Caco-2 (cell line): ENCODE measurements around the gene MAP7D1. TPM values are rescaled to one million over a fixed set of nuclear protein-coding genes. Genes with fewer than 3 reads are reported as not detected.

Experiments
- BruUV-seq: library from RNA; stranded (reverse); fragments of 400-500 nt; replicated peaks from 2 replicates; lab custom pipeline; 2021; lab: Mats Ljungman, UMichigan
- CTCF ChIA-PET: fragments of 300-600 bp; sonication (Branson Sonifier 250); formaldehyde crosslinking; loops from one replicate; lab custom pipeline; 2022; ENCODE audit warnings: antibody characterized with exemption; lab: Charles Lee
- POLR2A ChIA-PET: fragments of 300-600 bp; sonication (Branson Sonifier 250); formaldehyde crosslinking; loops from one replicate; lab custom pipeline; 2022; ENCODE audit warnings: antibody characterized with exemption; lab: Charles Lee
- DNase-seq, 2 experiments: peaks; one replicate each; pipeline versions ENCODE4 v3.0.0 to v3.0.0-alpha.2; 2020 to 2022
- H3K27me3 ChIP-seq: replicated peaks from 2 replicates; pipeline ENCODE4 v1.6.0; 2011; ENCODE audit warnings: low read length; ENCODE audit not compliant: control insufficient read depth, insufficient read depth
- H3K36me3 ChIP-seq: 2 replicates; pipeline ENCODE4 v1.5.1; 2011; ENCODE audit warnings: low read length; ENCODE audit not compliant: control insufficient read depth, insufficient read depth
- H3K4me1 ChIP-seq: fragments of 250-450 bp; sonication (Bioruptor Pico); 2 replicates; pipeline ENCODE4 v1.5.1; 2020; ENCODE audit warnings: mild to moderate bottlenecking
- H3K4me3 ChIP-seq: 2 replicates; pipeline ENCODE4 v1.5.1; 2011; ENCODE audit warnings: low read depth, mild to moderate bottlenecking, control low read depth, low read length
- H3K9me3 ChIP-seq: fragments of 250-450 bp; sonication (Bioruptor Pico); 2 replicates; pipeline ENCODE4 v1.5.1; 2020; ENCODE audit warnings: mild to moderate bottlenecking, moderate library complexity
- H3K27ac Mint-ChIP-seq: one replicate; pipeline ENCODE4 v1.8.0; 2022; ENCODE audit warnings: mixed read lengths; ENCODE audit not compliant: unreplicated experiment
- H3K27me3 Mint-ChIP-seq: one replicate; pipeline ENCODE4 v1.8.0; 2022; ENCODE audit warnings: mixed read lengths; ENCODE audit not compliant: insufficient read depth, unreplicated experiment
- H3K36me3 Mint-ChIP-seq: one replicate; pipeline ENCODE4 v1.8.0; 2022; ENCODE audit warnings: mild to moderate bottlenecking, mixed read lengths; ENCODE audit not compliant: insufficient read depth, unreplicated experiment
- H3K4me1 Mint-ChIP-seq: one replicate; pipeline ENCODE4 v1.8.0; 2022; ENCODE audit warnings: low read depth, mixed read lengths; ENCODE audit not compliant: unreplicated experiment
- H3K4me3 Mint-ChIP-seq: one replicate; pipeline ENCODE4 v1.8.0; 2022; ENCODE audit warnings: mild to moderate bottlenecking, moderate library complexity, mixed read lengths; ENCODE audit not compliant: unreplicated experiment
- H3K9me3 Mint-ChIP-seq: one replicate; pipeline ENCODE4 v1.8.0; 2022; ENCODE audit warnings: mixed read lengths; ENCODE audit not compliant: unreplicated experiment
- intact Hi-C: fragments of 100-400 bp; cut with micrococcal nuclease; formaldehyde crosslinking; loops from one replicate; pipeline ENCODE4 v1.10.0; 2022; ENCODE audit not compliant: unreplicated experiment
- total RNA-seq: library from RNA; stranded (reverse); gene quantifications from 2 replicates; pipeline ENCODE4 v1.2.3, GENCODE V29; 2022
- TF ChIP-seq, protein P1 (sequence below), 2 experiments: fragments of 200-600 bp in 1 of 2; IDR thresholded peaks; 1 replicate in 1 of 2; 2 replicates in 1 of 2; pipeline versions ENCODE4 v1.5.1 to v1.8.0; 2011 to 2022; ENCODE audit warnings: antibody characterized with exemption in 1 of 2, control low read depth in 1 of 2, inconsistent platforms in 1 of 2, low read depth in 1 of 2, low read length in 1 of 2, mild to moderate bottlenecking in 1 of 2, moderate library complexity in 1 of 2; ENCODE audit not compliant: insufficient read depth in 1 of 2, severe bottlenecking in 1 of 2, unreplicated experiment in 1 of 2

MAP7D1 gene
- total RNA-seq, 1 experiment from 2014 or later, result 37.7 TPM

DNA sequence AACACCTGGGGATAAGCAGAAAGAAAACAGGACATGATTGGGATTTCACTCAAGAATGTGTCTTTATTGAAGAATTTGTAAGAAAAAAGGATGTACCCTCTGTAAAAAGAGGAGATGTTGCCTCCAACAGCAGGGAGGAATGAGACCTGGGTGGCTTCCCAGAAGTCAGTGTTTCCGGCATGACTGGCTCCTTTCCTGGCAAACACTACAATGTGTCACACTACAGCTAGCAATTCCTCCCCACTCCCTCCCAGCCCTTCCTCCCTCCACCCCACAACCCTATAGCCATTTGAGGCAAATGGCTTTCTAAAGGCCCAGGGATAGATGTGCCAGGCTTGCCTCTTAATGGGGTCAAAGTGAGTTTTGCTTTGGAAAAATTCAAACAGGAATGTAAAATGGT is 19.4 kb upstream of the MAP7D1 start:
- no TSS peak for BruUV-seq
- Histone ChIP-seq H3K4me3 (no peak overlapping the region), H3K9me3 (no peaks in the 10 kb centered on the region), H3K4me1 (no peaks in the 10 kb centered on the region), H3K27me3 (no peaks in the 10 kb centered on the region), H3K36me3 (no peaks in the 10 kb centered on the region)
- CTCF ChIA-PET, result no interaction called here
- Mint-ChIP-seq H3K36me3 (peaks cover 14% of the 10 kb centered on the region), H3K27me3 (no peaks in the 10 kb centered on the region), H3K4me3 (no peak overlapping the region), H3K27ac (no peak overlapping the region), H3K4me1 (no peaks in the 10 kb centered on the region), H3K9me3 (no peaks in the 10 kb centered on the region)
- intact Hi-C loops, result no loop called here
- POLR2A ChIA-PET, result interaction anchor here (0.6 kb wide), 1 partner anchor 25 kb away, joined by 5 read pairs; no protein-coding TSS in a partner anchor
- TF ChIP-seq, protein P1, sequence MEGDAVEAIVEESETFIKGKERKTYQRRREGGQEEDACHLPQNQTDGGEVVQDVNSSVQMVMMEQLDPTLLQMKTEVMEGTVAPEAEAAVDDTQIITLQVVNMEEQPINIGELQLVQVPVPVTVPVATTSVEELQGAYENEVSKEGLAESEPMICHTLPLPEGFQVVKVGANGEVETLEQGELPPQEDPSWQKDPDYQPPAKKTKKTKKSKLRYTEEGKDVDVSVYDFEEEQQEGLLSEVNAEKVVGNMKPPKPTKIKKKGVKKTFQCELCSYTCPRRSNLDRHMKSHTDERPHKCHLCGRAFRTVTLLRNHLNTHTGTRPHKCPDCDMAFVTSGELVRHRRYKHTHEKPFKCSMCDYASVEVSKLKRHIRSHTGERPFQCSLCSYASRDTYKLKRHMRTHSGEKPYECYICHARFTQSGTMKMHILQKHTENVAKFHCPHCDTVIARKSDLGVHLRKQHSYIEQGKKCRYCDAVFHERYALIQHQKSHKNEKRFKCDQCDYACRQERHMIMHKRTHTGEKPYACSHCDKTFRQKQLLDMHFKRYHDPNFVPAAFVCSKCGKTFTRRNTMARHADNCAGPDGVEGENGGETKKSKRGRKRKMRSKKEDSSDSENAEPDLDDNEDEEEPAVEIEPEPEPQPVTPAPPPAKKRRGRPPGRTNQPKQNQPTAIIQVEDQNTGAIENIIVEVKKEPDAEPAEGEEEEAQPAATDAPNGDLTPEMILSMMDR (IDR thresholded peaks at IDR 0.05; ENCODE audit: insufficient read depth in 1 of 2, low read depth in 1 of 2, low read length in 1 of 2, severe bottlenecking in 1 of 2, unreplicated experiment in 1 of 2), result no peak
- no peak for DNase-seq

DNA sequence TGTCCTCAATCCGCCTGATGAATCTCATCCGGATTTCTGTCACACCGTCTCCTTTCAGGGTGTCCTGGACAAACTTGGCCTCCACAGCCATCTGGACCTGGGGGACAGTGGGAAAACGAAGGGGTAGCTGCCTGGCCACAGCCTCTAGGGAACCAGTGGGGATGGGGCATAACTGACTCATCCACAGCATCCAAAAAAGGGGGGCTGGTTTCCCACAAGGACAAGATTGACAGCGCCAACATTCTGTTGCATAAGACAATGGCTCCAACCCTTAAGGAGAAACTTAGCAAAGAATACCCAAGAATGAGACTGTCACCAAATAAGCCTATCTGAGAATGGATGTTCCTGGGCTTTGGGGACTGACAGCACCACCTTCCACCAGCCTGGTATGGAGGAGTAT is 18.7 kb upstream of the MAP7D1 start:
- H3K4me3 ChIP-seq, result no peak overlapping the region
- Mint-ChIP-seq H3K4me3 (no peak overlapping the region), H3K27ac (no peak overlapping the region), H3K9me3 (no peaks in the 10 kb centered on the region), H3K36me3 (peaks cover 14% of the 10 kb centered on the region), H3K27me3 (no peaks in the 10 kb centered on the region), H3K4me1 (no peaks in the 10 kb centered on the region)
- intact Hi-C loops, result no loop called here
- H3K4me1 ChIP-seq, result no peaks in the 10 kb centered on the region
- ChIA-PET CTCF (no interaction called here), POLR2A (no interaction called here)
- no TSS peak for BruUV-seq
- TF ChIP-seq, protein P1 (IDR thresholded peaks at IDR 0.05; ENCODE audit: insufficient read depth in 1 of 2, low read depth in 1 of 2, low read length in 1 of 2, severe bottlenecking in 1 of 2, unreplicated experiment in 1 of 2), result no peak
- no peaks in the 10 kb centered on the region for H3K27me3 ChIP-seq
- no peaks in the 10 kb centered on the region for H3K9me3 ChIP-seq
- no peak for DNase-seq
- H3K36me3 ChIP-seq, result no peaks in the 10 kb centered on the region

DNA sequence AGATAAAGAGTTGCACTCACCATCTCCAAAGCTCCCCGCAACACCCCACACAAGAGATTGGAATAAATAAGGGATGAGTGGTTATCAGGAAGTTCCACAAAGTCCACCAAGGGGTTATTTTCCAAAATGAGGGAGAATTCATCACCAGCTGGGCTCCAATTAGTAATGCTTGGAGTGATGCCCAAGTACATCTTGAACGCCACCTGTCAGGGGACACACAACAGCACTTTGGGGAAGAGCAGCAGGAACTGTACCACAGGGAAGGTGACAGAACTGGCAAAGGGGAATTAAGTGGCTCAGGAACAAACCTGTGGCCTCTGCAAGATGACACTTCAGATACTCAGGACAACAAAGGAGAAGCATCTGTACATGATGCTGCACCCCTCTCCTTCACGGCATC is 18.2 kb upstream of the MAP7D1 start:
- Mint-ChIP-seq H3K9me3 (no peaks in the 10 kb centered on the region), H3K36me3 (peaks cover 14% of the 10 kb centered on the region), H3K27me3 (no peaks in the 10 kb centered on the region), H3K4me3 (no peak overlapping the region), H3K4me1 (no peaks in the 10 kb centered on the region), H3K27ac (no peak overlapping the region)
- no TSS peak for BruUV-seq
- intact Hi-C loops, result no loop called here
- H3K9me3 ChIP-seq, result no peaks in the 10 kb centered on the region
- H3K4me1 ChIP-seq, result no peaks in the 10 kb centered on the region
- H3K4me3 ChIP-seq, result no peak overlapping the region
- ChIA-PET POLR2A (no interaction called here), CTCF (no interaction called here)
- TF ChIP-seq, protein P1 (IDR thresholded peaks at IDR 0.05; ENCODE audit: insufficient read depth in 1 of 2, low read depth in 1 of 2, low read length in 1 of 2, severe bottlenecking in 1 of 2, unreplicated experiment in 1 of 2), result no peak
- H3K36me3 ChIP-seq, result no peaks in the 10 kb centered on the region
- no peak for DNase-seq
- H3K27me3 ChIP-seq, result no peaks in the 10 kb centered on the region
